HG02610 (cell line): Measurements from ENCODE around the gene ADRA1B.

Source experiments
- ATAC-seq: cut with Tn5 transposase; IDR thresholded peaks from one replicate; pipeline ENCODE4 v1.9.1; 2021; ENCODE audit warnings: mild to moderate bottlenecking, moderate library complexity; ENCODE audit not compliant: unreplicated experiment

ADRA1B gene

GRCh38 chr5:159915904-159916840 lies at the start of gene ADRA1B:
TSS of gene ADRA1B (plus strand) at chr5:159916482. CDS start at chr5:159916906, 424 bp downstream.
- ATAC-seq = peak; percentile 77

GRCh38 chr5:159873680-159874079 lies 42.6 kb upstream of the ADRA1B start:
- ATAC-seq = no peak

GRCh38 chr5:159874263-159874662 lies 42.0 kb upstream of the ADRA1B start:
- no peak for ATAC-seq

GRCh38 chr5:159877016-159877415 lies 39.3 kb upstream of the ADRA1B start:
- no peak for ATAC-seq

GRCh38 chr5:159877894-159878448 lies 38.3 kb upstream of the ADRA1B start:
- ATAC-seq = no peak

GRCh38 chr5:159878988-159879471 lies 37.3 kb upstream of the ADRA1B start:
- no peak for ATAC-seq

- ATAC-seq = no peak
These were observed 35.6 kb upstream of the ADRA1B start for GRCh38 chr5:159880676-159881075.

- ATAC-seq = no peak
These were observed 34.3 kb upstream of the ADRA1B start for GRCh38 chr5:159881967-159882366.

GRCh38 chr5:159883522-159883950 lies 32.7 kb upstream of the ADRA1B start:
- ATAC-seq = no peak

- ATAC-seq = no peak
These were observed 31.2 kb upstream of the ADRA1B start for GRCh38 chr5:159884917-159885620.

GRCh38 chr5:159886296-159886695 lies 30.0 kb upstream of the ADRA1B start:
- ATAC-seq = no peak

GRCh38 chr5:159887050-159887449 lies 29.2 kb upstream of the ADRA1B start:
- ATAC-seq = no peak

- ATAC-seq = no peak
These were observed 27.4 kb upstream of the ADRA1B start for GRCh38 chr5:159888860-159889259.

- ATAC-seq = no peak
These were observed 26.1 kb upstream of the ADRA1B start for GRCh38 chr5:159890141-159890540.

- no peak for ATAC-seq
These were observed 24.9 kb upstream of the ADRA1B start for GRCh38 chr5:159891371-159891770.

- ATAC-seq = no peak
These were observed 23.1 kb upstream of the ADRA1B start for GRCh38 chr5:159893040-159893695.

GRCh38 chr5:159894149-159894720 lies 22.0 kb upstream of the ADRA1B start:
- no peak for ATAC-seq

- no peak for ATAC-seq
These were observed 18.4 kb upstream of the ADRA1B start for GRCh38 chr5:159897786-159898393.

GRCh38 chr5:159899067-159900049 lies 16.9 kb upstream of the ADRA1B start:
- ATAC-seq = no peak
